HG03095 (cell line): ENCODE results near the gene XPO5.

ENCODE experiments used
- ATAC-seq: cut with Tn5 transposase; IDR thresholded peaks from one replicate; pipeline ENCODE4 v1.9.1; 2021; ENCODE audit warnings: moderate library complexity; ENCODE audit not compliant: unreplicated experiment

Gene XPO5

DNA sequence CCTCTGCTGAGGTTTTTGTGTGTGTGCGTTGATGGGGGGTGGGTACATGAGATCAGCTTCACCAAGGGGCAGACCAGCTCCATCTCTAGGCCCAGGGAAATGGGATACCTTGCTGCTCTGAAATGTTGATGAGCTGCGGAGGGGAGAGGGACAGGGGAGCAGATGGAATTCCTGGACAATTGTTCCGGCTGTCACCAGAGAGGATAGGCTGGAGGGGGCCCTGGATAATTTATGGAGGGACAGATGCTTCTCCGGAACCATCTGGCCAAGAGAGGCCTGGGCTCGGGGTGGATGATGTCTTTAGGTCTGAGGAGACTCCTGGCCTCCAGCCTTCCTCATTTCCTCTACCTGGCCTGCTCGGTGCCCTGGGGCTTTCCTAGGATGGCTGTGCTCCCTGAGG lies 100.3 kb downstream of the XPO5 start:
- no peak for ATAC-seq

DNA sequence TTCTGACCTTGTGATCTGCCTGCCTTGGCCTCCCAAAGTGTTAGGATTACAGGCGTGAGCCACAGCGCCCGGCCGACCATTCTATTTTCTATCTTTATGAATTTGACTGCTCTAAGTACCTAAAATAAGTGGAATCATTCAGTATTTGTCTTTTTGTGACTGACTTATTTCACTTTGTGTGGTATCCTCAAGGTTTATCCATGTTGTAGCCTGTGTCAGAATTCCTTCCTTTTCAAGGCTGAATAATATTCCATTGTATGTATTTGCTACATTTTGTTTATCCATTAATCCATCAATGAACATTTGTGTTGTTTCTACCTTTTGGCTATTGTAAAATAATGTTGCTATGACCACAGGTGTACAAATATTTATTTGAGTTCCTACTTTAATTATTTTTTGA lies 103.3 kb downstream of the XPO5 start:
- no peak for ATAC-seq
